Body of pancreas (tissue), 4 donors: ENCODE data around the gene ARHGAP4.

Source experiments
- CTCF ChIP-seq, 7 experiments: fragments of 450-650 bp in 4 of 7; fragments of 200-600 bp in 3 of 7; sonication (generic) in 3 of 7; IDR thresholded peaks; one replicate each; pipeline ENCODE4 v1.5.1; 2016 to 2019; ENCODE audit warnings: antibody characterized with exemption in 7 of 7
- POLR2A ChIP-seq, 3 donors: fragments of 450-650 bp; IDR thresholded peaks; one replicate each; pipeline ENCODE4 v1.6.1; 2016; ENCODE audit warnings: antibody characterized with exemption in 3 of 3, mild to moderate bottlenecking in 2 of 3

- TF ChIP-seq CTCF (IDR thresholded peaks at IDR 0.05) (no peak), POLR2A (IDR thresholded peaks at IDR 0.05) (no peak)
These were observed 19.7 kb downstream of the ARHGAP4 start for GRCh38 chrX:153906126-153906917.
